ENCODE measurements around the gene MICAL3. TPM values are rescaled to one million over a fixed set of nuclear protein-coding genes. Genes with fewer than 3 reads are reported as not detected.
"Not testable (repeated sequence)": the region's sequence is repeated elsewhere in the genome, so short reads cannot be mapped to it uniquely, and the experiment has no call there.

Gene MICAL3
- total RNA-seq, 1 donor from 2014 or later, result 33.6 TPM

DNA sequence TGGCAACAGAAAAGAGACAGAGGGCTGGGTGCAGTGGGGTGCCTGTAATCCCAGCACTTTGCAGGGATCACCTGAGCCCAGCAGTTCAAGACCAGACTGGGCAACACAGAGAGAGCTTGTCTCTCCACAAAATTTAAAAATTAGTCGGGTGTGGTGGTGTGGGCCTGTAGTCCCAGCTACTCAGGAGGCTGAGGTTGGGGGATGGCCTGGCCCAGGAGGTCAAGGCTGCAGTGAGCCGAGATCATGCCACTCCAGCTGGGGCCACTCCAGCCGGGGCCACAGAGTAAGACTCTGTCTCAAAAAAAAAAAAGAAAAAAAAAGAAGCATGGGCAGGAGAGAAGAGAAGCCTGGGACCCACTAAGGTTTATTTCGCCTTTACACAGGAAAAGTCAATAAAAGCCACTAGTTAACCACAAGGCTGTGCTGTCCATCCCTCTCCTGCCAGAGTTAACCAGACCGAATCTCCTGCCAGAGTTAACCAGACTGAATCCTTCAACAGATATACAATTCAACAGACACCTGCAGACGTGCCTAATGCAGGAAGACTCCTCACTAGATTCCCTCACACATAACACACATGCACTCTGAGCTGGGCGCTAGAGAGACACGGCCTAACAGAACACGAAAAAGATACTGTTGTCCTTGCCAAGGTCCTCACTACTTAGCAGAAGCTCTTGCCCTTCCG, 29.8 kb downstream of the MICAL3 start:
- Histone ChIP-seq H3K4me2 (no peak overlapping the region), H3K4me1 (peaks cover under 1% of the 10 kb centered on the region), H3K4me3 (no peak overlapping the region), H3K36me3 (no peaks in the 10 kb centered on the region), H3K9ac (no peak overlapping the region), H3K27me3 (no peaks in the 10 kb centered on the region), H3F3A (ENCODE audit: low read depth) (no peaks in the 10 kb centered on the region), H2AFZ (replicated peaks) (no peak overlapping the region), H3K9me3 (ENCODE audit: low read depth) (no peaks in the 10 kb centered on the region), H4K20me1 (ENCODE audit: low read depth) (peaks cover 69% of the 10 kb centered on the region), H3K79me2 (ENCODE audit: low read depth) (peaks cover 96% of the 10 kb centered on the region), H3K27ac (no peak overlapping the region)
- TF ChIP-seq EZH2phosphoT487 (IDR thresholded peaks at IDR 0.05), result no peak
- TF ChIP-seq, protein P1, sequence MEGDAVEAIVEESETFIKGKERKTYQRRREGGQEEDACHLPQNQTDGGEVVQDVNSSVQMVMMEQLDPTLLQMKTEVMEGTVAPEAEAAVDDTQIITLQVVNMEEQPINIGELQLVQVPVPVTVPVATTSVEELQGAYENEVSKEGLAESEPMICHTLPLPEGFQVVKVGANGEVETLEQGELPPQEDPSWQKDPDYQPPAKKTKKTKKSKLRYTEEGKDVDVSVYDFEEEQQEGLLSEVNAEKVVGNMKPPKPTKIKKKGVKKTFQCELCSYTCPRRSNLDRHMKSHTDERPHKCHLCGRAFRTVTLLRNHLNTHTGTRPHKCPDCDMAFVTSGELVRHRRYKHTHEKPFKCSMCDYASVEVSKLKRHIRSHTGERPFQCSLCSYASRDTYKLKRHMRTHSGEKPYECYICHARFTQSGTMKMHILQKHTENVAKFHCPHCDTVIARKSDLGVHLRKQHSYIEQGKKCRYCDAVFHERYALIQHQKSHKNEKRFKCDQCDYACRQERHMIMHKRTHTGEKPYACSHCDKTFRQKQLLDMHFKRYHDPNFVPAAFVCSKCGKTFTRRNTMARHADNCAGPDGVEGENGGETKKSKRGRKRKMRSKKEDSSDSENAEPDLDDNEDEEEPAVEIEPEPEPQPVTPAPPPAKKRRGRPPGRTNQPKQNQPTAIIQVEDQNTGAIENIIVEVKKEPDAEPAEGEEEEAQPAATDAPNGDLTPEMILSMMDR (IDR thresholded peaks at IDR 0.05), result no peak
- no peak for TF ChIP-seq EZH2 (IDR thresholded peaks at IDR 0.05)
- no peak overlapping the region for H3K27ac Mint-ChIP-seq
- DNase-seq (ENCODE audit: low spot score), result no peak
- no peaks in the 10 kb centered on the region for H3K9me3 Mint-ChIP-seq
- peaks cover 25% of the 10 kb centered on the region for H3K4me1 Mint-ChIP-seq
- peaks cover 4% of the 10 kb centered on the region for H3K27me3 Mint-ChIP-seq (ENCODE audit: insufficient read depth, low read depth)
- no peak overlapping the region for H3K4me3 Mint-ChIP-seq
- no peaks in the 10 kb centered on the region for H3K36me3 Mint-ChIP-seq

DNA sequence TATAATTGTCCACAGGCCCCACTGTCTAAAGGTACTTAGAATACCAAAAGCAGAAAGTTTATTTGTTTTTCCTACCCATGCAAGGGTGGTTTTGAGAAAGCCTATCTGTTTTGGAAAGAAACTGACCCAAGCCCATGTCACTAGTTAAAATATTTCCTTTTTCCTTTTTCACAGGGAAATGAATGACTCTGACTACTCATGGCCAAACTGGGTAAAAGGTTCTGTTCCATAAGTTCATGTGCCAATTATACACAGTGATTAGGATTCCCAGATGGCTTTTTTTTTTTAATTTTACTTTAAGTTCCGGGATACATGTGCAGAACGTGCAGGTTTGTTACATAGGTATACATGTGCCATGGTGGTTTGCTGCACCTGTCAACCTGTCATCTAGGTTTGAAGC, 31.4 kb downstream of the MICAL3 start:
- H3K36me3 Mint-ChIP-seq; H3K36me3 ChIP-seq; H3K27ac ChIP-seq; H3K4me2 ChIP-seq; H3K27me3 ChIP-seq; H3K9me3 ChIP-seq (ENCODE audit: low read depth); H3K4me1 ChIP-seq; H3K27me3 Mint-ChIP-seq (ENCODE audit: insufficient read depth, low read depth); H3F3A ChIP-seq (ENCODE audit: low read depth); H3K9me3 Mint-ChIP-seq; H3K9ac ChIP-seq; H3K27ac Mint-ChIP-seq; H3K4me3 ChIP-seq; H3K4me3 Mint-ChIP-seq; DNase-seq (ENCODE audit: low spot score); H2AFZ ChIP-seq (replicated peaks): not testable (repeated sequence)
- Histone ChIP-seq H4K20me1 (ENCODE audit: low read depth) (peaks cover 72% of the 10 kb centered on the region), H3K79me2 (ENCODE audit: low read depth) (peaks cover 96% of the 10 kb centered on the region)
- H3K4me1 Mint-ChIP-seq, result peaks cover 27% of the 10 kb centered on the region

DNA sequence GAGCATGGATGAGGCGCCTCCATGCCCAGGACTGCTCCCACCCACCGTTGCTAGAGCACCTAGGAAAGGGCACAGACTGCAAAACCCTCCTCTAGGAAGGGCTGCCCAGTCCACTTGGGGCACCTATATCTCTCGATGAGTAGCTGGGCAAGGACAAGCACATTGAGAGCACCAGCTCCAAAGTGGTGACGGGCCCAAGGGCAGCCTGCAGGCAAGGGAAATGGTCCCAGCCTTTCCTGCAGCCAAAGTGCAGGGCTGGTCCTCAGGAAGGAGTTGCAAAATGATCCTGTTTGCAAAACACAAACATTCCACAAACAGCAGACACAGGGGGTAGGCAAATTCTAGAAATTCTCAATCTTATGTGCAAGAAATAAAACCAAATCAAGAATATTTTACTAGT, 32.4 kb downstream of the MICAL3 start:
- not testable (repeated sequence) for H3K4me3 ChIP-seq; H3K4me3 Mint-ChIP-seq; H3K27ac ChIP-seq; H3F3A ChIP-seq (ENCODE audit: low read depth); H3K36me3 Mint-ChIP-seq; H3K36me3 ChIP-seq; H3K27ac Mint-ChIP-seq; H3K9me3 Mint-ChIP-seq; H3K4me2 ChIP-seq; H2AFZ ChIP-seq (replicated peaks); H3K9ac ChIP-seq; H3K27me3 ChIP-seq; H3K9me3 ChIP-seq (ENCODE audit: low read depth); H3K4me1 ChIP-seq; H3K27me3 Mint-ChIP-seq (ENCODE audit: insufficient read depth, low read depth); DNase-seq (ENCODE audit: low spot score)
- H3K4me1 Mint-ChIP-seq, result peaks cover 26% of the 10 kb centered on the region
- peaks cover 95% of the 10 kb centered on the region for H3K79me2 ChIP-seq (ENCODE audit: low read depth)
- peaks cover 82% of the 10 kb centered on the region for H4K20me1 ChIP-seq (ENCODE audit: low read depth)

DNA sequence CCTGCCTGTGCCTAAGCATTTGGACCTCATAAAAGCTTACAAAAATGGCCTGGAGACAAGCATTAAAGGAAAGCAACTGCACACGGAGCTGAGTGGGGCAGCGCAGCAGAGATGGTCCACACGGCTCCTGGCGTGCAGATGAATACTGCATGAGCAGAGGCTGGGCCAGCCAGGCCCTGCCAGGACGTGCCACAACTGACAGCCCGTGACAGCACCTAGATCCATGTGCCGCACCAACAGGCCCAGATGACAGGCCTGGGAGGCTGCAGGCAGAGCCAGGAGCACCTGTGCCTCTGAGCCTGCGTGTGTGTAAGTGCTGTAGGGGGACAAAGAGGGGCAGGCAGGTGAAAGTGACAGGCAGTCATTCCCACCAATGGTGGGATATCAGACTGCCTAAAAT, 33.4 kb downstream of the MICAL3 start:
- Mint-ChIP-seq H3K4me1 (peaks cover 26% of the 10 kb centered on the region), H3K4me3 (no peak overlapping the region), H3K9me3 (no peaks in the 10 kb centered on the region), H3K27ac (no peak overlapping the region), H3K36me3 (no peaks in the 10 kb centered on the region), H3K27me3 (ENCODE audit: insufficient read depth, low read depth) (peaks cover 4% of the 10 kb centered on the region)
- H3K9me3 ChIP-seq (ENCODE audit: low read depth), result no peaks in the 10 kb centered on the region
- H3K27ac ChIP-seq, result no peak overlapping the region
- no peak overlapping the region for H3K9ac ChIP-seq
- H2AFZ ChIP-seq (replicated peaks), result no peak overlapping the region
- no peak overlapping the region for H3K4me3 ChIP-seq
- no peaks in the 10 kb centered on the region for H3K27me3 ChIP-seq
- no peak overlapping the region for H3K4me2 ChIP-seq
- H3K79me2 ChIP-seq (ENCODE audit: low read depth), result peaks cover 97% of the 10 kb centered on the region
- no peaks in the 10 kb centered on the region for H3K4me1 ChIP-seq
- H3K36me3 ChIP-seq, result no peaks in the 10 kb centered on the region
- no peaks in the 10 kb centered on the region for H3F3A ChIP-seq (ENCODE audit: low read depth)
- DNase-seq (ENCODE audit: low spot score), result no peak
- peaks cover 90% of the 10 kb centered on the region for H4K20me1 ChIP-seq (ENCODE audit: low read depth)
- no peak for TF ChIP-seq EZH2 (IDR thresholded peaks at IDR 0.05)
- TF ChIP-seq EZH2phosphoT487 (IDR thresholded peaks at IDR 0.05), result no peak
- TF ChIP-seq, protein P1 (IDR thresholded peaks at IDR 0.05), result no peak

Measured in neural progenitor cell (in vitro differentiated cells).